MM.1S (cell line): Measurements from ENCODE around the gene SLC9B1.
A peak's percentile ranks its signal among the peaks of the same experiment; 100 is the strongest.

Experiments
- DNase-seq: peaks from one replicate; pipeline ENCODE4 v3.0.0-alpha.2; 2015
- H2AFZ ChIP-seq: fragments of 300-600 bp; sonication (generic); 2 replicates; pipeline ENCODE4 v1.6.0; 2016; ENCODE audit warnings: antibody characterized with exemption, low read length
- H3F3A ChIP-seq: fragments of 300-600 bp; sonication (generic); 2 replicates; pipeline ENCODE4 v1.6.1; 2016; ENCODE audit warnings: mild to moderate bottlenecking, antibody characterized with exemption, low read length, moderate library complexity, mixed read lengths; ENCODE audit not compliant: insufficient read depth
- H3K27ac ChIP-seq: fragments of 300-600 bp; sonication (generic); 2 replicates; pipeline ENCODE4 v1.5.1; 2016; ENCODE audit warnings: mild to moderate bottlenecking, low read length
- H3K27me3 ChIP-seq: fragments of 300-600 bp; sonication (generic); replicated peaks from 2 replicates; pipeline ENCODE4 v1.6.0; 2016; ENCODE audit warnings: low read length; ENCODE audit not compliant: insufficient read depth
- H3K36me3 ChIP-seq: fragments of 300-600 bp; sonication (generic); replicated peaks from 2 replicates; pipeline ENCODE4 v1.6.1; 2016; ENCODE audit warnings: mild to moderate bottlenecking, low read length, mixed read lengths; ENCODE audit not compliant: insufficient read depth
- H3K4me1 ChIP-seq: fragments of 300-600 bp; sonication (generic); 2 replicates; pipeline ENCODE4 v1.6.1; 2016; ENCODE audit warnings: low read length, mixed read lengths
- H3K4me2 ChIP-seq: fragments of 300-600 bp; sonication (generic); 2 replicates; pipeline ENCODE4 v1.6.0; 2016; ENCODE audit warnings: low read depth, low read length
- H3K4me3 ChIP-seq: fragments of 300-600 bp; sonication (generic); 2 replicates; pipeline ENCODE4 v1.5.1; 2016; ENCODE audit warnings: low read length, mixed read lengths
- H3K79me2 ChIP-seq: fragments of 300-600 bp; sonication (generic); 2 replicates; pipeline ENCODE4 v1.6.1; 2016; ENCODE audit warnings: mixed run types, low read length, mixed read lengths
- H3K9ac ChIP-seq: fragments of 300-600 bp; sonication (generic); 2 replicates; pipeline ENCODE4 v1.6.1; 2016; ENCODE audit warnings: low read length, mixed read lengths
- H3K9me2 ChIP-seq: fragments of 300-600 bp; sonication (generic); replicated peaks from 2 replicates; pipeline ENCODE4 v1.6.1; 2016; ENCODE audit warnings: mild to moderate bottlenecking, low read length, mixed read lengths; ENCODE audit not compliant: insufficient read depth
- H3K9me3 ChIP-seq: fragments of 300-600 bp; sonication (generic); replicated peaks from 2 replicates; pipeline ENCODE4 v1.6.1; 2016; ENCODE audit warnings: mild to moderate bottlenecking, low read length, mixed read lengths; ENCODE audit not compliant: insufficient read depth
- H4K20me1 ChIP-seq: fragments of 300-600 bp; sonication (generic); 2 replicates; pipeline ENCODE4 v1.6.1; 2016; ENCODE audit warnings: mild to moderate bottlenecking, low read length, moderate library complexity, mixed read lengths; ENCODE audit not compliant: insufficient read depth
- EZH2 ChIP-seq: fragments of 300-600 bp; sonication (generic); optimal IDR thresholded peaks from 2 replicates; pipeline ENCODE3; 2017; ENCODE audit warnings: low read depth, mild to moderate bottlenecking, antibody characterized with exemption, low read length, mixed read lengths
- EZH2phosphoT487 ChIP-seq: fragments of 300-600 bp; sonication (generic); IDR thresholded peaks from 2 replicates; pipeline ENCODE4 v1.6.1; 2018; ENCODE audit warnings: antibody characterized with exemption, low read length
- TF ChIP-seq, protein P1 (sequence below): fragments of 300-600 bp; sonication (generic); IDR thresholded peaks from 2 replicates; pipeline ENCODE4 v1.5.1; 2016; ENCODE audit warnings: antibody characterized with exemption, low read length, mixed read lengths

The SLC9B1 gene

DNA sequence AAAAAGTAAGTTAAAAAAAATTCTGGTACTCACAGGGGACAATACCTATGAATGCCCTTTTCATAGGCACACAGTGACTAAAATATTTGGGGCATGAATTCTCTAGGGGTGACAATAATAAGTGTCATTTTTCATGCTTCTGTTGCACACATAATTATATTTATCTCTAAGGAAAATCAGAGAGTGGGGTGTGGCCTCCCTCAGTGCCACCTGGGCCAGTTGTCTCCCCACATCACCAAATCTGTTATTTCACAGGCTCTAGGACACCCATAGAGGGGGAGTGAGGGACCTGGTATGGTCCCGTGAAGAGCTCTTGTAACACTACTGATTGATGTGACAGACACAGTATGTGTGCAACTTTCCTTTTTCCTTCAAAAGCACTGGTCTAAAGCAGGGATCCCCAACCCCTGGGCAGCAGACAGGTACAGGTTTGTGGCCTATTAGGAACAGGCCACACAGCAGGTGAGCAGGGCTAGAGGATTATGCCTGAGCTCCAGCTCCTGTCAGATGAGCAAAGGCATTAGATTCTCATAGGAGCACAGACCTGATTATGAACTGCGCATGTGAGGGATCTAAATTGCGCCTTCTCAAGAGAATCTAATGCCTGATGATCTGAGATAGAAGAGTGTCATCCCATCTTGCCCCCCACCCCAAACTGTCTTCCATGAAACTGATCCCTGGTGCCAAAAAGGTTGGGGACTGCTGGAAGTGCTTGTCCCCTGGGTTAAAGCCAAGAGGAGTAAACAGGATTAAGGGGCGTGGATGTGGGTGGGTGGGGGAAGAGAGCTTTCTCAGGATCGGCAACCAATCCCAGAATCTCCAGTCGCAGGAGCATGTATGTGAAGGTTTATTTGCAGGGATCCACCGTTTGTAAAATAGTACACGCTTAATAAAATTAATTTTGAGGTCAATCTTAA is 856 bp downstream of the SLC9B1 start:
- H3K27me3 ChIP-seq, result no peaks in the 10 kb centered on the region
- peaks cover 13% of the 10 kb centered on the region; the same call in 1 of the 2 replicates for H3K4me1 ChIP-seq
- H3K4me2 ChIP-seq, result peak overlapping the region; percentile 94
- peak overlapping the region; percentile 87 for H3K4me3 ChIP-seq
- no peaks in the 10 kb centered on the region for H3K9me3 ChIP-seq
- H3K79me2 ChIP-seq, result no peaks in the 10 kb centered on the region
- TF ChIP-seq EZH2phosphoT487, result no peak
- TF ChIP-seq, protein P1, sequence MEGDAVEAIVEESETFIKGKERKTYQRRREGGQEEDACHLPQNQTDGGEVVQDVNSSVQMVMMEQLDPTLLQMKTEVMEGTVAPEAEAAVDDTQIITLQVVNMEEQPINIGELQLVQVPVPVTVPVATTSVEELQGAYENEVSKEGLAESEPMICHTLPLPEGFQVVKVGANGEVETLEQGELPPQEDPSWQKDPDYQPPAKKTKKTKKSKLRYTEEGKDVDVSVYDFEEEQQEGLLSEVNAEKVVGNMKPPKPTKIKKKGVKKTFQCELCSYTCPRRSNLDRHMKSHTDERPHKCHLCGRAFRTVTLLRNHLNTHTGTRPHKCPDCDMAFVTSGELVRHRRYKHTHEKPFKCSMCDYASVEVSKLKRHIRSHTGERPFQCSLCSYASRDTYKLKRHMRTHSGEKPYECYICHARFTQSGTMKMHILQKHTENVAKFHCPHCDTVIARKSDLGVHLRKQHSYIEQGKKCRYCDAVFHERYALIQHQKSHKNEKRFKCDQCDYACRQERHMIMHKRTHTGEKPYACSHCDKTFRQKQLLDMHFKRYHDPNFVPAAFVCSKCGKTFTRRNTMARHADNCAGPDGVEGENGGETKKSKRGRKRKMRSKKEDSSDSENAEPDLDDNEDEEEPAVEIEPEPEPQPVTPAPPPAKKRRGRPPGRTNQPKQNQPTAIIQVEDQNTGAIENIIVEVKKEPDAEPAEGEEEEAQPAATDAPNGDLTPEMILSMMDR, result no peak
- TF ChIP-seq EZH2, result no peak
- DNase-seq, result no peak
- H3F3A ChIP-seq, result peaks cover 13% of the 10 kb centered on the region
- H2AFZ ChIP-seq, result peak overlapping the region; percentile 99
- H3K27ac ChIP-seq, result peak overlapping the region; percentile 74
- H3K36me3 ChIP-seq, result no peaks in the 10 kb centered on the region
- no peaks in the 10 kb centered on the region for H4K20me1 ChIP-seq
- peak overlapping the region; percentile 87 for H3K9ac ChIP-seq
- no peaks in the 10 kb centered on the region for H3K9me2 ChIP-seq

DNA sequence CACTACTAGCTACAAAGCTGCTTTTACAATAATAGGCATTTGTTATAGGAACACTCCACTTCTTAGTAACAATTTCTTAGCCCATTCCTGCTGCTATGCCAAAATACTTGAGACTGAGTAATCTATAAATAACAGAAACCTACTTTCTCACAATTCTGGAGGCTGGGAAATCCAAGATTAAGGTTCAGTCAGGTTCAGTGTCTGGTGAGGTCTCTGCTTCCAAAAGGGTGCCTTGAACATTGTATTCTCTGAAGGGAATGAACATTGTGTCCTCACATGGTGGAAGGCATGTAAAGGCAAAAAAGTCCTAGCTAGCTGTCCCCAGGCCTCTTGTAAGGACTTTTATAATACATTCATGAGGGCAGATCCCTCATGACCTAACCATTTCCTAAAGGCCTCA is 7.0 kb downstream of the SLC9B1 start:
- Histone ChIP-seq H3K27ac (no peak overlapping the region), H3K4me1 (no peaks in the 10 kb centered on the region), H3K4me2 (no peak overlapping the region), H4K20me1 (no peaks in the 10 kb centered on the region), H3K4me3 (no peak overlapping the region), H2AFZ (no peak overlapping the region), H3K79me2 (no peaks in the 10 kb centered on the region), H3F3A (no peaks in the 10 kb centered on the region), H3K9ac (no peak overlapping the region), H3K9me3 (no peaks in the 10 kb centered on the region), H3K27me3 (no peaks in the 10 kb centered on the region), H3K9me2 (no peaks in the 10 kb centered on the region), H3K36me3 (no peaks in the 10 kb centered on the region)
- no peak for DNase-seq
- TF ChIP-seq EZH2phosphoT487, result no peak
- no peak for TF ChIP-seq EZH2
- TF ChIP-seq, protein P1, result no peak

DNA sequence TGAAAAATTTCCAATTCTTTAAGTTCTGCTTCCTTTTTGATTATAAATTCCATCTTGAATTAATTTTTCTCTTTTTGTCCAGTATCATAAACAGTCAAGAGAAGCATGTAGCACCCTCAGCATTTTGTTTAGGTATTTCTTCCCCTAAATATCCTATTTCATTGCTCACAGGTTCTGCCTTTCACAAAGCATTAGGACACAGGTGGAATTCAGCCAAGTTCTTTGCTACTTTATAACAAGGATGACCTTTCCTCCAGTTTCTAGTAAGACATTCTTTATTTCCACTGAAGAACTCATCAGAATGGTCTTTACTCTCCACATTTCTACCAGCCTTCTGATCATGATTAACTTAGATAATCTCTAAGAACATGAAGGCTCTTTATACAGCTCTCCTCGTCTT is 7.4 kb downstream of the SLC9B1 start:
- Histone ChIP-seq H3F3A (no peaks in the 10 kb centered on the region), H3K79me2 (no peaks in the 10 kb centered on the region), H3K9me2 (no peaks in the 10 kb centered on the region), H4K20me1 (no peaks in the 10 kb centered on the region), H3K27me3 (no peaks in the 10 kb centered on the region), H3K4me3 (no peak overlapping the region), H3K4me2 (no peak overlapping the region), H3K9ac (no peak overlapping the region), H3K4me1 (no peaks in the 10 kb centered on the region), H2AFZ (no peak overlapping the region), H3K9me3 (no peaks in the 10 kb centered on the region), H3K27ac (no peak overlapping the region), H3K36me3 (no peaks in the 10 kb centered on the region)
- DNase-seq, result no peak
- TF ChIP-seq EZH2 (no peak), EZH2phosphoT487 (no peak)
- TF ChIP-seq, protein P1, result no peak
